Measurements from ENCODE around the gene SLC22A2. TPM values are rescaled to one million over a fixed set of nuclear protein-coding genes. Genes with fewer than 3 reads are reported as not detected.

Gene SLC22A2
- total RNA-seq, 3 donors from 2014 or later (not counting 1 experiment from before 2014, with no cell fraction given), result not detected

DNA sequence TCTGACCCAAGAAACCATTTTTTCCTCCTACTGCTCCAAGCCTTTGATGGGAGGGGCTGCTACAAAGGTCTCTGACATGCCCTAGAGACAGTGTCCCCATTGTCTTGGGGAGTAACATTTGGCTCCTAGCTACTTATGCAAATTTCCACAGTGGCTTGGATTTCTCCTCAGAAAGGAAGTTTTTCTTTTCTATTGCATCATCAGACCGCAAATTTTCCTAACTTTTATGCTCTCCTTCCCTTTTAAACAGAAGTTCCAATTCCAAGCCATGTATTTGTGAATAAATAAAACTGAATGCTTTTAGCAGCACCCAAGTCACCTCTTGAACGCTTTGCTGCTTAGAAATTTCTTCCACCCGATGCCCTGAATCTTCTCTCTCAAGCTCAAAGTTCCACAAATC lies 51.0 kb downstream of the SLC22A2 start:
- H3K27me3 Mint-ChIP-seq (ENCODE audit: low read depth in 2 of 2), result peaks cover 9 to 18% of the 10 kb centered on the region in 2 donors
- Histone ChIP-seq H3K36me3 (ENCODE audit: control insufficient read depth, insufficient read depth, low read length) (no peaks in the 10 kb centered on the region), H3K4me3 (ENCODE audit: low read length) (no peak overlapping the region), H3K27me3 (ENCODE audit: control insufficient read depth, insufficient read depth, low read length) (no peaks in the 10 kb centered on the region), H3K27ac (ENCODE audit: low read length) (no peak overlapping the region), H3K4me1 (ENCODE audit: control insufficient read depth, insufficient read depth, low read length) (no peaks in the 10 kb centered on the region), H3K9me3 (ENCODE audit: control insufficient read depth, insufficient read depth, low read length) (peaks cover 3% of the 10 kb centered on the region)
- ATAC-seq, result no peak
- H3K4me1 Mint-ChIP-seq, result no peaks in the 10 kb centered on the region
- H3K27ac Mint-ChIP-seq, result no peak overlapping the region
- H3K36me3 Mint-ChIP-seq, result peaks cover 8% of the 10 kb centered on the region
- peaks cover 5 to 9% of the 10 kb centered on the region in 2 donors for H3K9me3 Mint-ChIP-seq
- H3K4me3 Mint-ChIP-seq, result no peak overlapping the region
- TF ChIP-seq, protein P1, sequence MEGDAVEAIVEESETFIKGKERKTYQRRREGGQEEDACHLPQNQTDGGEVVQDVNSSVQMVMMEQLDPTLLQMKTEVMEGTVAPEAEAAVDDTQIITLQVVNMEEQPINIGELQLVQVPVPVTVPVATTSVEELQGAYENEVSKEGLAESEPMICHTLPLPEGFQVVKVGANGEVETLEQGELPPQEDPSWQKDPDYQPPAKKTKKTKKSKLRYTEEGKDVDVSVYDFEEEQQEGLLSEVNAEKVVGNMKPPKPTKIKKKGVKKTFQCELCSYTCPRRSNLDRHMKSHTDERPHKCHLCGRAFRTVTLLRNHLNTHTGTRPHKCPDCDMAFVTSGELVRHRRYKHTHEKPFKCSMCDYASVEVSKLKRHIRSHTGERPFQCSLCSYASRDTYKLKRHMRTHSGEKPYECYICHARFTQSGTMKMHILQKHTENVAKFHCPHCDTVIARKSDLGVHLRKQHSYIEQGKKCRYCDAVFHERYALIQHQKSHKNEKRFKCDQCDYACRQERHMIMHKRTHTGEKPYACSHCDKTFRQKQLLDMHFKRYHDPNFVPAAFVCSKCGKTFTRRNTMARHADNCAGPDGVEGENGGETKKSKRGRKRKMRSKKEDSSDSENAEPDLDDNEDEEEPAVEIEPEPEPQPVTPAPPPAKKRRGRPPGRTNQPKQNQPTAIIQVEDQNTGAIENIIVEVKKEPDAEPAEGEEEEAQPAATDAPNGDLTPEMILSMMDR (IDR thresholded peaks at IDR 0.05), result no peak
- no peak for DNase-seq
- intact Hi-C loops (cut with micrococcal nuclease), result no loop called here
- WGBS (ENCODE audit: insufficient coverage), result 72% methylated on average over 2 of the region's 3 CpGs

DNA sequence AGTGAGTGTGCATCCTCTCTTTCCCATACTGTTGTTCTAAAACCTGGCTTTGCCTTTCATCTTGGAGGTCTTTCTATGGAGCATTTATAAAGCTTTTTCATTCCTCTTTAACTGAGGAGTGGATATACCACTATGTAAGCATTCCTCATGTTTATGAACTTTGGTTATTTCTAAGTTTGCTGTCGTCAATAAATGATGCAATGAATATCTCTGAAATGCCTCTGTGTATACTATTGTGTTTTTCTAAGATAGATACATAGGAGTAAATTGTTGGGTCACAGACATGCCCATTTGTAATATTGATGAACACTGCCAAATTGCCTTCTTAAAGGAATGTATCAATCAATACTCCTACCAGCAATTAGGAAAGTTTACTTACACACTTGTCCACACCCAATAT lies 53.9 kb downstream of the SLC22A2 start:
- H3K4me3 Mint-ChIP-seq, result no peak overlapping the region
- H3K9me3 Mint-ChIP-seq, result peaks cover 5 to 9% of the 10 kb centered on the region in 2 donors
- Histone ChIP-seq H3K27ac (ENCODE audit: low read length) (no peak overlapping the region), H3K4me3 (ENCODE audit: low read length) (no peak overlapping the region), H3K27me3 (ENCODE audit: control insufficient read depth, insufficient read depth, low read length) (no peaks in the 10 kb centered on the region), H3K9me3 (ENCODE audit: control insufficient read depth, insufficient read depth, low read length) (peaks cover 3% of the 10 kb centered on the region), H3K4me1 (ENCODE audit: control insufficient read depth, insufficient read depth, low read length) (no peaks in the 10 kb centered on the region), H3K36me3 (ENCODE audit: control insufficient read depth, insufficient read depth, low read length) (no peaks in the 10 kb centered on the region)
- H3K27me3 Mint-ChIP-seq (ENCODE audit: low read depth in 2 of 2), result peaks cover 14 to 32% of the 10 kb centered on the region in 2 donors
- intact Hi-C loops (cut with micrococcal nuclease), result no loop called here
- DNase-seq (no peak), ATAC-seq (no peak)
- peaks cover 8% of the 10 kb centered on the region for H3K36me3 Mint-ChIP-seq
- 78% methylated on average over 1 of the region's 1 CpG for WGBS (ENCODE audit: insufficient coverage)
- TF ChIP-seq, protein P1 (IDR thresholded peaks at IDR 0.05), result no peak
- no peak overlapping the region for H3K27ac Mint-ChIP-seq
- no peaks in the 10 kb centered on the region for H3K4me1 Mint-ChIP-seq

- Histone ChIP-seq H3K9me3 (ENCODE audit: control insufficient read depth, insufficient read depth, low read length) (peaks cover 3% of the 10 kb centered on the region), H3K36me3 (ENCODE audit: control insufficient read depth, insufficient read depth, low read length) (no peaks in the 10 kb centered on the region), H3K4me3 (ENCODE audit: low read length) (no peak overlapping the region), H3K27ac (ENCODE audit: low read length) (no peak overlapping the region), H3K4me1 (ENCODE audit: control insufficient read depth, insufficient read depth, low read length) (no peaks in the 10 kb centered on the region), H3K27me3 (ENCODE audit: control insufficient read depth, insufficient read depth, low read length) (no peaks in the 10 kb centered on the region)
- intact Hi-C loops (cut with micrococcal nuclease), result no loop called here
- ATAC-seq (no peak), DNase-seq (no peak)
- no peaks in the 10 kb centered on the region for H3K4me1 Mint-ChIP-seq
- TF ChIP-seq, protein P1 (IDR thresholded peaks at IDR 0.05), result no peak
- peaks cover 5 to 9% of the 10 kb centered on the region in 2 donors for H3K9me3 Mint-ChIP-seq
- H3K4me3 Mint-ChIP-seq, result no peak overlapping the region
- WGBS (ENCODE audit: insufficient coverage), result no CpG with 5 or more reads among the region's 2 CpGs
- peaks cover 14 to 32% of the 10 kb centered on the region in 2 donors for H3K27me3 Mint-ChIP-seq (ENCODE audit: low read depth in 2 of 2)
- H3K27ac Mint-ChIP-seq, result no peak overlapping the region
- H3K36me3 Mint-ChIP-seq, result peaks cover 8% of the 10 kb centered on the region
These were observed 54.7 kb downstream of the SLC22A2 start for GRCh38 chr6:160203953-160204352.

- DNase-seq (no peak), ATAC-seq (no peak)
- H3K27ac ChIP-seq (ENCODE audit: low read length), result no peak overlapping the region
- H3K9me3 ChIP-seq (ENCODE audit: control insufficient read depth, insufficient read depth, low read length), result peaks cover 3% of the 10 kb centered on the region
- H3K4me3 Mint-ChIP-seq, result no peak overlapping the region
- TF ChIP-seq, protein P1 (IDR thresholded peaks at IDR 0.05), result no peak
- H3K4me1 Mint-ChIP-seq, result no peaks in the 10 kb centered on the region
- no peaks in the 10 kb centered on the region for H3K4me1 ChIP-seq (ENCODE audit: control insufficient read depth, insufficient read depth, low read length)
- H3K36me3 Mint-ChIP-seq, result peaks cover 8% of the 10 kb centered on the region
- H3K4me3 ChIP-seq (ENCODE audit: low read length), result no peak overlapping the region
- H3K36me3 ChIP-seq (ENCODE audit: control insufficient read depth, insufficient read depth, low read length), result no peaks in the 10 kb centered on the region
- no peaks in the 10 kb centered on the region for H3K27me3 ChIP-seq (ENCODE audit: control insufficient read depth, insufficient read depth, low read length)
- peaks cover 5 to 9% of the 10 kb centered on the region in 2 donors for H3K9me3 Mint-ChIP-seq
- H3K27ac Mint-ChIP-seq, result no peak overlapping the region
- intact Hi-C loops (cut with micrococcal nuclease), result no loop called here
- peaks cover 14 to 32% of the 10 kb centered on the region in 2 donors for H3K27me3 Mint-ChIP-seq (ENCODE audit: low read depth in 2 of 2)
These were observed 55.1 kb downstream of the SLC22A2 start for GRCh38 chr6:160203522-160203921.
